ENCODE data around the gene CISTR. TPM values are rescaled to one million over a fixed set of nuclear protein-coding genes. Genes with fewer than 3 reads are reported as not detected.

Gene CISTR
- 0.62 TPM in 1 of 2 replicates, not detected in the other for polyA plus RNA-seq

GRCh38 chr12:53751336-53752191, at the start of gene CISTR:
Gene CISTR, minus strand, starts transcription at chr12:53751979.

GRCh38 chr12:53727310-53728041, 24.3 kb downstream of the CISTR start, which contains the start of gene CALCOCO1:
Gene CALCOCO1, minus strand, starts transcription at chr12:53727452. Its CDS starts 2,210 bp downstream, at chr12:53725242.

Other genes with a start within 250 kb of the CISTR start
- 0.91 TPM in 1 of 2 replicates, not detected in the other for gene NPFF, start 244.5 kb downstream of the CISTR start, polyA plus RNA-seq
- gene ATF7, start 125.6 kb downstream of the CISTR start, polyA plus RNA-seq: 3.7 and 20.9 TPM in 2 replicates
- gene ATP5MC2, start 75.9 kb downstream of the CISTR start, polyA plus RNA-seq: 664 and 682 TPM in 2 replicates
- gene CALCOCO1, start 24.5 kb downstream of the CISTR start, polyA plus RNA-seq: 18.7 and 38.1 TPM in 2 replicates
- not detected in 2 replicates for gene HOXC13, start 186.9 kb upstream of the CISTR start, polyA plus RNA-seq
- not detected in 2 replicates for gene HOXC12, start 202.9 kb upstream of the CISTR start, polyA plus RNA-seq
- not detected in 2 replicates for gene HOXC11, start 221.1 kb upstream of the CISTR start, polyA plus RNA-seq
- gene HOTAIR, start 223.0 kb upstream of the CISTR start, polyA plus RNA-seq: not detected in 2 replicates
- not detected in 2 replicates for gene HOXC10, start 233.2 kb upstream of the CISTR start, polyA plus RNA-seq
- gene HOXC9, start 248.2 kb upstream of the CISTR start, polyA plus RNA-seq: not detected in 2 replicates